Neural crest cell (in vitro differentiated cells): ENCODE data around the gene MADCAM1. TPM values are rescaled to one million over a fixed set of nuclear protein-coding genes. Genes with fewer than 3 reads are reported as not detected.

Experiments
- DNase-seq: peaks from one replicate; pipeline ENCODE4 v3.0.0; 2021; ENCODE audit warnings: low read depth, mixed read lengths, low spot score
- H3K27ac Mint-ChIP-seq: one replicate; pipeline ENCODE4 v1.8.0; 2021; ENCODE audit warnings: mild to moderate bottlenecking, mixed read lengths; ENCODE audit not compliant: unreplicated experiment
- H3K27me3 Mint-ChIP-seq: 2 replicates; pipeline ENCODE4 v1.8.0; 2021; ENCODE audit warnings: low read depth, mild to moderate bottlenecking, mixed read lengths
- H3K36me3 Mint-ChIP-seq: 2 replicates; pipeline ENCODE4 v1.8.0; 2021; ENCODE audit warnings: low read depth, mild to moderate bottlenecking, mixed read lengths
- H3K4me1 Mint-ChIP-seq: 2 replicates; pipeline ENCODE4 v1.8.0; 2021; ENCODE audit warnings: mixed read lengths
- H3K4me3 Mint-ChIP-seq: one replicate; pipeline ENCODE4 v1.8.0; 2021; ENCODE audit warnings: mild to moderate bottlenecking, mixed read lengths
- H3K9me3 Mint-ChIP-seq: 2 replicates; pipeline ENCODE4 v1.8.0; 2021; ENCODE audit warnings: mixed read lengths
- total RNA-seq: library from RNA; stranded (reverse); gene quantifications from 2 replicates; pipeline ENCODE4 v1.2.1, GENCODE V29; 2021
- TF ChIP-seq, protein P1 (sequence below): fragments of 200-600 bp; sonication (generic); conservative IDR thresholded peaks from 2 replicates; pipeline ENCODE4 v1.5.0; 2021; ENCODE audit warnings: antibody characterized with exemption, mild to moderate bottlenecking

Gene MADCAM1
- total RNA-seq, 1 donor from 2014 or later: 0.75 TPM

- no peak for DNase-seq
- TF ChIP-seq, protein P1, sequence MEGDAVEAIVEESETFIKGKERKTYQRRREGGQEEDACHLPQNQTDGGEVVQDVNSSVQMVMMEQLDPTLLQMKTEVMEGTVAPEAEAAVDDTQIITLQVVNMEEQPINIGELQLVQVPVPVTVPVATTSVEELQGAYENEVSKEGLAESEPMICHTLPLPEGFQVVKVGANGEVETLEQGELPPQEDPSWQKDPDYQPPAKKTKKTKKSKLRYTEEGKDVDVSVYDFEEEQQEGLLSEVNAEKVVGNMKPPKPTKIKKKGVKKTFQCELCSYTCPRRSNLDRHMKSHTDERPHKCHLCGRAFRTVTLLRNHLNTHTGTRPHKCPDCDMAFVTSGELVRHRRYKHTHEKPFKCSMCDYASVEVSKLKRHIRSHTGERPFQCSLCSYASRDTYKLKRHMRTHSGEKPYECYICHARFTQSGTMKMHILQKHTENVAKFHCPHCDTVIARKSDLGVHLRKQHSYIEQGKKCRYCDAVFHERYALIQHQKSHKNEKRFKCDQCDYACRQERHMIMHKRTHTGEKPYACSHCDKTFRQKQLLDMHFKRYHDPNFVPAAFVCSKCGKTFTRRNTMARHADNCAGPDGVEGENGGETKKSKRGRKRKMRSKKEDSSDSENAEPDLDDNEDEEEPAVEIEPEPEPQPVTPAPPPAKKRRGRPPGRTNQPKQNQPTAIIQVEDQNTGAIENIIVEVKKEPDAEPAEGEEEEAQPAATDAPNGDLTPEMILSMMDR: no peak
- Mint-ChIP-seq H3K9me3 (no peaks in the 10 kb centered on the region), H3K36me3 (peaks cover 7% of the 10 kb centered on the region), H3K27me3 (peaks cover 52% of the 10 kb centered on the region), H3K4me1 (peaks cover 9% of the 10 kb centered on the region), H3K27ac (no peak overlapping the region), H3K4me3 (no peak overlapping the region)
Observed at GRCh38 chr19:498511-498891, 2.2 kb downstream of the MADCAM1 start.

DNA sequence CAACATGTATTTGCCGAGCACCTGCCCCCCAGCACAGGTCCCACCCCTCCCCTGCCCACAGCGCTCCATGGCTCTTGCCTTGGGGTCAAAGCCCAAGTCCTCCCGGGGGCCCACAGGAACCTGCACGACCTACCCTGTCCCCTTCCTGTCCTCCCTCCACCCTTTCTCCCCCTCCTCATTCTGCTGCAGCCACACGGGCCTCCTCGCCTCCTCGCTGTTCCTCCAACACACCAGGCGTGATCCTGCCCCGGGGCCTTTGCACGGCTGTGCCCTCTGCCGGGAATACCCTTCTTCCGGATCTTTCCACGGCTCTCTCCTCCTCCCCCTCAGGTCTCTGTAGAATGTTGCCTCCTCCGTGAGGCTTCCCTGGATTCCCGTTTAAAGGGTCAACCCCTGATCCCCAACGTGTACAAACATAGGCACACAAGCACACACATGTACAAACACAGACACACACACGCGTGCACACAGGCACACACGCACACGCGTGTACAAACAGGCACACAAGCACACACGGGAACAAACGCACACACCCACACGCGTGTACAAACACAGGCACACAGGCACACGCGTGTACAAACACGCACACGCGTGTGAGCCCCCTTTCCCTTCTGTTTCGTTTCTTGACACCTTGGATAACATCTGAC, 2.8 kb downstream of the MADCAM1 start:
- Mint-ChIP-seq H3K4me1 (peaks cover 4% of the 10 kb centered on the region), H3K36me3 (peaks cover 5% of the 10 kb centered on the region), H3K27me3 (peaks cover 48% of the 10 kb centered on the region), H3K4me3 (no peak overlapping the region), H3K27ac (no peak overlapping the region), H3K9me3 (no peaks in the 10 kb centered on the region)
- TF ChIP-seq, protein P1: no peak
- no peak for DNase-seq

GRCh38 chr19:501646-502045, 5.4 kb downstream of the MADCAM1 start:
- Mint-ChIP-seq H3K27ac (no peak overlapping the region), H3K4me3 (no peak overlapping the region), H3K36me3 (peaks cover 5% of the 10 kb centered on the region), H3K27me3 (peaks cover 42% of the 10 kb centered on the region), H3K4me1 (peaks cover 8% of the 10 kb centered on the region), H3K9me3 (no peaks in the 10 kb centered on the region)
- TF ChIP-seq, protein P1: no peak
- DNase-seq: no peak

DNA sequence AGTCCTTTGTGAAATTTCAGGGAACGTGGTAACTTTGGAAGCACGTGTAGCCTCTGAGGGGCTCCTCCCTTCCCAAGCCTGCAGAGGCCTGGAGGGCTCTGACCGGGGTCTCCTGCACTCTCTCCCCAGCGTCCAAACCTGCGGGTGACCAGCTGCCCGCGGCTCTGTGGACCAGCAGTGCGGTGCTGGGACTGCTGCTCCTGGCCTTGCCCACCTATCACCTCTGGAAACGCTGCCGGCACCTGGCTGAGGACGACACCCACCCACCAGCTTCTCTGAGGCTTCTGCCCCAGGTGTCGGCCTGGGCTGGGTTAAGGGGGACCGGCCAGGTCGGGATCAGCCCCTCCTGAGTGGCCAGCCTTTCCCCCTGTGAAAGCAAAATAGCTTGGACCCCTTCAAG, 8.3 kb downstream of the MADCAM1 start:
- Mint-ChIP-seq H3K27me3 (peaks cover 27% of the 10 kb centered on the region), H3K27ac (no peak overlapping the region), H3K36me3 (no peaks in the 10 kb centered on the region), H3K4me3 (no peak overlapping the region), H3K9me3 (no peaks in the 10 kb centered on the region), H3K4me1 (peaks cover 21% of the 10 kb centered on the region)
- DNase-seq: no peak
- TF ChIP-seq, protein P1: no peak

- Mint-ChIP-seq H3K4me3 (peak overlapping the region; percentile 94), H3K27ac (peak overlapping the region; percentile 99), H3K36me3 (peaks cover 2% of the 10 kb centered on the region), H3K27me3 (peaks cover 16% of the 10 kb centered on the region), H3K9me3 (no peaks in the 10 kb centered on the region), H3K4me1 (peaks cover 32% of the 10 kb centered on the region)
- DNase-seq: peak; percentile 94
- TF ChIP-seq, protein P1: peak; percentile 99
Observed at GRCh38 chr19:506404-507285, 10.4 kb downstream of the MADCAM1 start.
